IPS-18a (cell line): ENCODE results near the gene MFRP.

Experiments
- H3K27ac ChIP-seq: one replicate; pipeline ENCODE4 v1.5.1; 2013; ENCODE audit warnings: low read length
- H3K27me3 ChIP-seq: one replicate; pipeline ENCODE4 v1.6.1; 2013; ENCODE audit warnings: mild to moderate bottlenecking, low read length; ENCODE audit not compliant: control insufficient read depth, insufficient read depth
- H3K36me3 ChIP-seq: one replicate; pipeline ENCODE4 v1.6.1; 2013; ENCODE audit warnings: low read depth, low read length; ENCODE audit not compliant: control insufficient read depth
- H3K4me1 ChIP-seq: one replicate; pipeline ENCODE4 v1.6.1; 2013; ENCODE audit warnings: low read depth, low read length; ENCODE audit not compliant: control insufficient read depth
- H3K4me3 ChIP-seq: one replicate; pipeline ENCODE4 v1.5.1; 2013; ENCODE audit warnings: low read length
- H3K9ac ChIP-seq: one replicate; pipeline ENCODE4 v1.6.1; 2013; ENCODE audit warnings: mild to moderate bottlenecking, low read length, moderate library complexity
- H3K9me3 ChIP-seq: one replicate; pipeline ENCODE4 v1.6.1; 2013; ENCODE audit warnings: low read depth, low read length; ENCODE audit not compliant: control insufficient read depth

The MFRP gene

GRCh38 chr11:119377961-119378667 is 31.6 kb upstream of the MFRP start:
- H3K4me1 ChIP-seq: peaks cover 53% of the 10 kb centered on the region
- H3K4me3 ChIP-seq: peak overlapping the region; percentile 23

DNA sequence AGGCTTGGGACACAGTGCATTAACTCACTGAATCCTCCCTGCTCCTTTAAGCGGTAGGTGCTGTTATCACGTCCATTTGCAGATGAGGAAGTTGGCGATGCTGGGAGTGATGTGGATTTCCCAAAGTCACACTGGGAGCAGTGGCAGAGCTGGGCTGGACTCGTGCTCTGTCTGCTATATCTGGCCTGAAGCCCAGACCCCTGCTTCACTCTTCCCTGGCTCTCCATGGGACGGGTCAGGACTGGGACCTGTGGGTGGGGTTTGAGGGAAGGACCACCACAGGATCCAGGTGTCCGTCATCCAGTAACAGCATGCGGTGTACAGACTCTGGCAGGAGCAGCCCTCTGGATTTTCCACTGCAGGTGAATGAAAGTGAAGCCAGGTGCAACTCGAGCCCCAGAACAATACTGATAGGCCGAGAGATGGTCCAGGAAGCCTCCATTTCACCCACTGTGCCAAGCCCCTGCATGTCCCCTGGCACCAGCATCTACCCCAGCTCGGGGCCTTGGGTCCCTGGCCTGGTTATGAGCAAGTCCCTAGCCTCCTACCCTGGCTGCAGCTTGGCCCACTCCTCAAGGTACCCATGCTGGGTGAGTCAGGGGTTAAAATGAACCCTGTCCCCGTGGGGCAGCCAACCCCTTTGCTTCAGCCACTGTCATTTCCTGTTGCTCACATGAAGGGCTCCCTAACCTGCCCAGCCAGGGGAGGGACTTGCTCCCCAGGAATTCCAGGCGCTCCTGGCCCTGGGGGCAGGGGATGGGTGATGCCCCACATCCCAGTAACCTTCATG is 30.8 kb upstream of the MFRP start:
- H3K9ac ChIP-seq: no peak overlapping the region
- no peak overlapping the region for H3K4me3 ChIP-seq
- H3K36me3 ChIP-seq: no peaks in the 10 kb centered on the region
- no peak overlapping the region for H3K27ac ChIP-seq
- no peaks in the 10 kb centered on the region for H3K9me3 ChIP-seq
- peaks cover 14% of the 10 kb centered on the region for H3K27me3 ChIP-seq
- peaks cover 53% of the 10 kb centered on the region for H3K4me1 ChIP-seq

More at GRCh38 chr11:119377961-119378667, 31.6 kb upstream of the MFRP start:
- H3K27ac ChIP-seq: no peak overlapping the region
- H3K9ac ChIP-seq: no peak overlapping the region
- H3K9me3 ChIP-seq: no peaks in the 10 kb centered on the region
- H3K27me3 ChIP-seq: peaks cover 14% of the 10 kb centered on the region
- H3K36me3 ChIP-seq: no peaks in the 10 kb centered on the region

DNA sequence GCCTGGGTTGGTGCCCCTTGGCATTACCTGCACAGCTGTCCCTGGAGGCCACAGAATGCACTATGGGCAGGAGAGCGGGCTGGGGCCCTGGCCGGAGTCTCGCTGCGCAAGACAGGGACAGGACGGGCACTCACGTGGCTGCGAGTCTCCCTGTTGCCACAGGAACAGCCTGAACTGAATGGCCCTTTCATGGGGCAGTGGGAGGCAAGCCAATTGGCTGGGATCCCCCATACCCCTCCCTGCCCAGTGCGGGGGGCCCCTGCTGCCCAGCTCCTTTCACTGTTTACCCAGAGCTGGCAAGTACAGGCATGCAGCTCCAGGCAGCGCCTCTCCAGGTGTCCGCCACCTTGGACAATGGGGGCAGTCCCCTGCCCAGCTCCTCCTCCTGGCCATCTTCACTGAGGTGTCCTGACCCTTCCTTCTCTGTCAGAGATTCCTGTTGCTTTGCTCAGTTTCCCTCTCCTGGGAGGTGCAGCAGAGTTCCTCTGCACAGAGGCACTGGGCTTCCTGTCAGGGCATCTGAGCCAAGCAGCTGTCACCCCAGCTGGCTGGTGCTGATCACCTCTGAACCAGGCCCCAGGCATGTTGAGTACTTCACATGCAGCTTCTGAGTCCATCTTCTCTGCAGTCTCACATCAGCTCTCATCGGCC is 29.8 kb upstream of the MFRP start:
- no peak overlapping the region for H3K9ac ChIP-seq
- no peak overlapping the region for H3K27ac ChIP-seq
- H3K27me3 ChIP-seq: peaks cover 14% of the 10 kb centered on the region
- H3K4me1 ChIP-seq: peaks cover 53% of the 10 kb centered on the region
- no peaks in the 10 kb centered on the region for H3K36me3 ChIP-seq
- H3K4me3 ChIP-seq: no peak overlapping the region
- no peaks in the 10 kb centered on the region for H3K9me3 ChIP-seq

DNA sequence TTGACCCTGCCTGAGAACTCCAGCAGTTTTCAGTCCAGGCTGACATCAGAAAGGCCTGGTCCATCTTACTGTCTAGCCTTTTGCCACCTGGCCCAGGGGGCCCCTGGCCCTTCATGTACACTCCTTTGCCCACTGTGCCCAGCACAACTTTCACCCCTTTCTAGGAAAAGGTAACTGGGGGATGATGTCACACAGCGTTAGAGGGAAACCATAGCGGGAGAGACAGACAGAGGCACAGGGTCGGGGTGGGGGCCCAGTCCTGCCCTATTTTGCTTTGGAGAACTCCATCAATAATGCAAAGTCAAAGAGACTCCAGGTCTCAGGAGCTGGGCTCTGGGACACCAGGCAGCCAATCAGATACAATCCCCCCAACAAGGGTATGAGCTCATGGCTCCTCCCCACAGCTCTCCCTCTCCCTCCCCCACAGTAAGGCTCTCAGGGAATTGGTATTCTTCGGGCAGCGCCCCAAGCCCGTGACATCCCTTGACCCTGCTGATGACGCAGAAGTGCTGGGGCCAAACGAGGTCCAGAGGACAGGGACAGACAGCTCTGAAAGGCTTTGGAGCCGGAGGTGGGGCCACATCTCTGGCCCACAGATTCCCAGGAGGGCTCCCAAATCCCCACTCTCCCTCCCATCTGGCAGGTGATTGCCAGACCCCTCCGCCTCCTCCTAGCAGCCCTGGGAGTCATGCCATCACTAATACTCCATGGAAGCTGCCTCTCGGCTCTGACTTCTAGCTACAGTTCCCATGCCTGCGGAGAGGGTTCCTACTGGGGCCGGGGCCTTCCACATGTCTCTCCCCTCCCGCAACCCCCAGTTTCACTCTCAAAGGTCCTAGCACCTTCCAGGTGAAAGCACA is 29.1 kb upstream of the MFRP start:
- no peak overlapping the region for H3K9ac ChIP-seq
- H3K4me1 ChIP-seq: peaks cover 50% of the 10 kb centered on the region
- no peak overlapping the region for H3K4me3 ChIP-seq
- H3K36me3 ChIP-seq: no peaks in the 10 kb centered on the region
- no peak overlapping the region for H3K27ac ChIP-seq
- H3K9me3 ChIP-seq: no peaks in the 10 kb centered on the region
- peaks cover 7% of the 10 kb centered on the region for H3K27me3 ChIP-seq

GRCh38 chr11:119374632-119375336 is 28.3 kb upstream of the MFRP start:
- H3K9ac ChIP-seq: no peak overlapping the region
- no peaks in the 10 kb centered on the region for H3K36me3 ChIP-seq
- peaks cover 44% of the 10 kb centered on the region for H3K4me1 ChIP-seq

DNA sequence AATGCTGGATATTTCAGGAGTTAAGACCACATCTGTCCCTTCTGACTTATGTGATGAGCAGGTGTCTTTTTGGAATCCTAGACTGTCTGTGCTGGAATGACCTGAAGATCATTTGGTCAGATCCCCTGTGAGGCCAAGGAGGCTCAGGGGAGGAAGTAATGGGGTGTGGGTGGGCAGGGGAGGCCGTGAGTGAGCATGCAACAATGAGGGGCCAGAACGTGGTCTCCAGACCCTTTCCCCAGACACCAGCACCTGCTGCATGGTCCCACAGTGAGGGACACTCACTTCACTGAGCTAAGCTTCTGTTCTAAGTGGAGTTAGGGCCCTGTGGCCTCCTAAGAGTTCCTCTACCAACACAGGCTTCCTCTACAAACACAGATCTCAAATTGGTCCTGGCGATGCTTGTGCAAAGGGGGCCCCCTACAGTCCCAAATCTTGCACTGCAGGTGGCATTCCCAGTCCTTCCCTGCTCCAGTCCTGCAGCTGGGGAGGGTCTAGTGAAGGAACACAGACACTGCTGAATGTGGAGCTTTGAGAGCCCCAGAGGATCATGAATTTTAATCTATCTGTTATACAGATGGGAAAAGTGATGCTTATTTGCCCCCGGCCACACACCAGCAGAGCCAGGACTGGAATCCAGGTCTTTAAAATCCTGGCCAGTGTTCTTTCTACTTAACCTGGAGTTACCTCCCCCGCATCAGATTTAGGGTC is 27.6 kb upstream of the MFRP start:
- Histone ChIP-seq H3K36me3 (no peaks in the 10 kb centered on the region), H3K27ac (no peak overlapping the region), H3K9me3 (no peaks in the 10 kb centered on the region), H3K4me3 (no peak overlapping the region), H3K9ac (no peak overlapping the region), H3K4me1 (peaks cover 40% of the 10 kb centered on the region), H3K27me3 (no peaks in the 10 kb centered on the region)

More at GRCh38 chr11:119374632-119375336, 28.3 kb upstream of the MFRP start:
- Histone ChIP-seq H3K4me3 (no peak overlapping the region), H3K27me3 (no peaks in the 10 kb centered on the region), H3K9me3 (no peaks in the 10 kb centered on the region), H3K27ac (no peak overlapping the region)

DNA sequence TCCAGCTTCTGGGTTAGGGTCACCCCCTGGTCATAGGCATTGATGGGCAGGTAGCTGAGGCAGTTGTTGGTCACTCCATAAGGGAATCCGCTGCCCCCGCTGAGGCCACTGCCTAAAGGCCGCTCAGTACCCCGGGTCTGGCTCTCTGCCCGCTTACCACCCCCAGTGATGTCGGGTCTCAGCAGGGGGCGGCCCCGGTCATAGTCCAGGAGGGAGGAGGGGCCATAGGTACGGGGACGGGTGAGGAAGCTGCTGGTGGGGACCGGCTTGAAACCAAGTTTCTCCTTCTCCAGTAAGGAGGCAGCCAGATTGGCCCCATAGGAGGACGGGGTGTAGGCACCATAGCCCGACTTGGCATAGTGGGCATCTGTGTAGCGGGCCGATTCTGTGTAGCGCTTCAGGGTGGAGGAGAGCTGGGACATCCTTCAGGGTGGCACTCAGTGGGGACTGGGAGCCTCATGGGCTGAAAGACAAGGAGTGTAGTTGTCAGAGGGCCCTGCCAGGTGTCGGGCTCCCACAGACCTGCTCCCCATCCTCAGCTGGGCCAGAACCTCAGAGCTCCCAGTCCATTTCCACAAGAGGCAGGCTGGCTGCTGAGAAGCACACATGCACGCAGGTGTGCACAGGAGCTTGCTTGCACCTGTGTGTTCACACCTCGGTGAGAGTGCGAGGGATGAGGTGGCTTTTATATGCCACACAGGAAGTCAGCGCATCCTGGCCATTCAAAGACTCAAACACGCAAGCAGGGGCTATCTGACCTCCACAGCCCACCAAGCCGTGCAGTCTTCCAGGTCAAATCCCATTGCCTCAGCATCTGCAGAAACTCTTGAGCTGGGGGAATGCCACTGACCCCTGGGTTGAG is 26.8 kb upstream of the MFRP start:
- H3K4me3 ChIP-seq: no peak overlapping the region
- H3K27me3 ChIP-seq: no peaks in the 10 kb centered on the region
- H3K36me3 ChIP-seq: no peaks in the 10 kb centered on the region
- H3K9me3 ChIP-seq: no peaks in the 10 kb centered on the region
- peaks cover 35% of the 10 kb centered on the region for H3K4me1 ChIP-seq
- H3K27ac ChIP-seq: no peak overlapping the region
- H3K9ac ChIP-seq: no peak overlapping the region

GRCh38 chr11:119372260-119373058 is 26.0 kb upstream of the MFRP start:
- peaks cover 35% of the 10 kb centered on the region for H3K4me1 ChIP-seq
- H3K27me3 ChIP-seq: no peaks in the 10 kb centered on the region
- no peaks in the 10 kb centered on the region for H3K36me3 ChIP-seq
- no peak overlapping the region for H3K9ac ChIP-seq
- H3K4me3 ChIP-seq: no peak overlapping the region
- H3K9me3 ChIP-seq: no peaks in the 10 kb centered on the region
- no peak overlapping the region for H3K27ac ChIP-seq

DNA sequence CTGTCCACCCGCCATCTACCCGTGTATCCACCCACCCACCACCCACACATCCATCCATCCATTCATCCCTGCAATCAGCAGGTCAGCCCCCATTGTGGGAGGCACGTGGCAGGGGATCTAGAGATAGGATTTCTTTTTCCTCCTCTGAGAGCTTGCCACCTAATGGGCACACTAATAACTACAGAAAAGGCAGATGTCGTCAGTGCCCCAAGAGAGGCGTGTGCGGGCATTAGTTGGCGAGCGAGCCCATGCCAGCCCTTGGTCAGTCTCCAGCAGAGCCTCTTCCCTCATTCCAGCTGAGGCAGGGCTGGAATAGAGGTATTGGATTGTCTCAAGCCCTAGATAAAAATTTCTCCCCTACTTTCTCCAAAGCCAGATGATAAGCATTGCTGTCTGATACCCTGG is 25.3 kb upstream of the MFRP start:
- Histone ChIP-seq H3K4me3 (no peak overlapping the region), H3K4me1 (peaks cover 32% of the 10 kb centered on the region), H3K27me3 (no peaks in the 10 kb centered on the region), H3K27ac (no peak overlapping the region), H3K9ac (no peak overlapping the region), H3K36me3 (no peaks in the 10 kb centered on the region), H3K9me3 (no peaks in the 10 kb centered on the region)
